Measurements from ENCODE around the gene PDGFRB.

DNA sequence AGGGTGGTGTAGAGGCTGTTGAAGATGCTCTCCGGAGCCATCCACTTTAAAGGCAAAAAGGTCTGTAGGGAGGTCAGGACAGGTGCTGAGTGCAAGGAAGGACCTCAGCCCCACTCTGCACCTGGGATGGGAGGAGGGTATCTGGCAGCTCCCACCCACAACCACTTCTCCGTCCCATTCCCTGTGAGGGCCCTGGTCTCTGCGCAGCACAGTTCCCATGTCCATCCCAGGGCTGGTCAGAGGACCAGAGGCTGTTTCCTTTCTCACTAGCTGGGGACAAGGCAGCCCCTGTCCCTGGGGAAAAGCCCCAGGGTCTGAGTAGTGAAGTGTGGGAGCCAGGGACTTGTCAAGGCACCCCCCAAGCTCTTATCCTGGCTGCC lies 35.6 kb downstream of the PDGFRB start:
- TF ChIP-seq EZH2phosphoT487 (IDR thresholded peaks at IDR 0.05; ENCODE audit: borderline replicate concordance) (no peak), POLR2A (IDR thresholded peaks at IDR 0.05; ENCODE audit: borderline replicate concordance, extremely low read depth, insufficient read depth, insufficient read length) (no peak), SIN3A (IDR thresholded peaks at IDR 0.05; ENCODE audit: low read depth) (no peak), EZH2 (IDR thresholded peaks at IDR 0.05) (no peak), ZNF274 (IDR thresholded peaks at IDR 0.05; ENCODE audit: low read depth, low read length) (no peak), YY1 (IDR thresholded peaks at IDR 0.05; ENCODE audit: extremely low read depth, insufficient replicate concordance, low read depth, low read length) (no peak), ZFX (IDR thresholded peaks at IDR 0.05) (no peak), SRF (IDR thresholded peaks at IDR 0.05; ENCODE audit: low read depth) (no peak), RAD21 (IDR thresholded peaks at IDR 0.05; ENCODE audit: low read depth) (no peak), SP1 (IDR thresholded peaks at IDR 0.05; ENCODE audit: low read depth) (no peak)
- TF ChIP-seq, protein P1, sequence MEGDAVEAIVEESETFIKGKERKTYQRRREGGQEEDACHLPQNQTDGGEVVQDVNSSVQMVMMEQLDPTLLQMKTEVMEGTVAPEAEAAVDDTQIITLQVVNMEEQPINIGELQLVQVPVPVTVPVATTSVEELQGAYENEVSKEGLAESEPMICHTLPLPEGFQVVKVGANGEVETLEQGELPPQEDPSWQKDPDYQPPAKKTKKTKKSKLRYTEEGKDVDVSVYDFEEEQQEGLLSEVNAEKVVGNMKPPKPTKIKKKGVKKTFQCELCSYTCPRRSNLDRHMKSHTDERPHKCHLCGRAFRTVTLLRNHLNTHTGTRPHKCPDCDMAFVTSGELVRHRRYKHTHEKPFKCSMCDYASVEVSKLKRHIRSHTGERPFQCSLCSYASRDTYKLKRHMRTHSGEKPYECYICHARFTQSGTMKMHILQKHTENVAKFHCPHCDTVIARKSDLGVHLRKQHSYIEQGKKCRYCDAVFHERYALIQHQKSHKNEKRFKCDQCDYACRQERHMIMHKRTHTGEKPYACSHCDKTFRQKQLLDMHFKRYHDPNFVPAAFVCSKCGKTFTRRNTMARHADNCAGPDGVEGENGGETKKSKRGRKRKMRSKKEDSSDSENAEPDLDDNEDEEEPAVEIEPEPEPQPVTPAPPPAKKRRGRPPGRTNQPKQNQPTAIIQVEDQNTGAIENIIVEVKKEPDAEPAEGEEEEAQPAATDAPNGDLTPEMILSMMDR (IDR thresholded peaks at IDR 0.05 in 2 of 3, conservative IDR thresholded peaks at IDR 0.05 in 1 of 3; ENCODE audit: borderline replicate concordance in 1 of 3, insufficient read depth in 1 of 3, low read depth in 2 of 3, low read length in 2 of 3) = no peak
- TF ChIP-seq, protein P2, sequence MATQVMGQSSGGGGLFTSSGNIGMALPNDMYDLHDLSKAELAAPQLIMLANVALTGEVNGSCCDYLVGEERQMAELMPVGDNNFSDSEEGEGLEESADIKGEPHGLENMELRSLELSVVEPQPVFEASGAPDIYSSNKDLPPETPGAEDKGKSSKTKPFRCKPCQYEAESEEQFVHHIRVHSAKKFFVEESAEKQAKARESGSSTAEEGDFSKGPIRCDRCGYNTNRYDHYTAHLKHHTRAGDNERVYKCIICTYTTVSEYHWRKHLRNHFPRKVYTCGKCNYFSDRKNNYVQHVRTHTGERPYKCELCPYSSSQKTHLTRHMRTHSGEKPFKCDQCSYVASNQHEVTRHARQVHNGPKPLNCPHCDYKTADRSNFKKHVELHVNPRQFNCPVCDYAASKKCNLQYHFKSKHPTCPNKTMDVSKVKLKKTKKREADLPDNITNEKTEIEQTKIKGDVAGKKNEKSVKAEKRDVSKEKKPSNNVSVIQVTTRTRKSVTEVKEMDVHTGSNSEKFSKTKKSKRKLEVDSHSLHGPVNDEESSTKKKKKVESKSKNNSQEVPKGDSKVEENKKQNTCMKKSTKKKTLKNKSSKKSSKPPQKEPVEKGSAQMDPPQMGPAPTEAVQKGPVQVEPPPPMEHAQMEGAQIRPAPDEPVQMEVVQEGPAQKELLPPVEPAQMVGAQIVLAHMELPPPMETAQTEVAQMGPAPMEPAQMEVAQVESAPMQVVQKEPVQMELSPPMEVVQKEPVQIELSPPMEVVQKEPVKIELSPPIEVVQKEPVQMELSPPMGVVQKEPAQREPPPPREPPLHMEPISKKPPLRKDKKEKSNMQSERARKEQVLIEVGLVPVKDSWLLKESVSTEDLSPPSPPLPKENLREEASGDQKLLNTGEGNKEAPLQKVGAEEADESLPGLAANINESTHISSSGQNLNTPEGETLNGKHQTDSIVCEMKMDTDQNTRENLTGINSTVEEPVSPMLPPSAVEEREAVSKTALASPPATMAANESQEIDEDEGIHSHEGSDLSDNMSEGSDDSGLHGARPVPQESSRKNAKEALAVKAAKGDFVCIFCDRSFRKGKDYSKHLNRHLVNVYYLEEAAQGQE (IDR thresholded peaks at IDR 0.05; ENCODE audit: low read depth) = no peak
- TF ChIP-seq, protein P3, sequence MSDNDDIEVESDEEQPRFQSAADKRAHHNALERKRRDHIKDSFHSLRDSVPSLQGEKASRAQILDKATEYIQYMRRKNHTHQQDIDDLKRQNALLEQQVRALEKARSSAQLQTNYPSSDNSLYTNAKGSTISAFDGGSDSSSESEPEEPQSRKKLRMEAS (IDR thresholded peaks at IDR 0.05) = no peak

Data from HCT116 (cell line).